K562 (cell line): ENCODE data around the gene MALAT1. TPM values are rescaled to one million over a fixed set of nuclear protein-coding genes. Genes with fewer than 3 reads are reported as not detected.

Experiments used
- BACH1 ChIP-seq: fragments of 200-800 bp; sonication (Bioruptor generic); IDR thresholded peaks from 2 replicates; pipeline ENCODE4 v1.6.1; 2016; ENCODE audit warnings: missing genetic modification characterization, missing compliant biosample characterization
- FIP1L1 ChIP-seq: fragments of 200-400 bp; formaldehyde crosslinking; IDR thresholded peaks from 2 replicates; pipeline ENCODE4 v1.6.1; 2018; ENCODE audit warnings: mild to moderate bottlenecking, low read depth, low read length; ENCODE audit not compliant: poor library complexity, severe bottlenecking
- HDAC3 ChIP-seq: fragments of 450-650 bp; IDR thresholded peaks from 2 replicates; pipeline ENCODE4 v1.6.1; 2018; ENCODE audit warnings: borderline replicate concordance, mild to moderate bottlenecking, moderate library complexity; ENCODE audit not compliant: partially characterized antibody
- NCOA4 ChIP-seq: fragments of 450-650 bp; IDR thresholded peaks from 2 replicates; pipeline ENCODE4 v1.6.1; 2018; ENCODE audit warnings: mild to moderate bottlenecking; ENCODE audit not compliant: partially characterized antibody
- PHF8 ChIP-seq: fragments of 200-600 bp; sonication (generic); IDR thresholded peaks from 2 replicates; pipeline ENCODE4 v1.6.1; 2012; ENCODE audit warnings: mixed run types, mild to moderate bottlenecking, inconsistent platforms, low read length, moderate library complexity, borderline replicate concordance
- RBBP5 ChIP-seq: fragments of 200-600 bp; sonication (generic); IDR thresholded peaks from 2 replicates; pipeline ENCODE4 v1.6.1; 2012; ENCODE audit warnings: borderline replicate concordance, mild to moderate bottlenecking, low read length, control low read depth, inconsistent platforms; ENCODE audit not compliant: insufficient read depth, poor library complexity, severe bottlenecking
- RFX7 ChIP-seq: fragments of 250-450 bp; sonication (Bioruptor Pico); IDR thresholded peaks from 2 replicates; pipeline ENCODE4 v1.5.1; 2021; ENCODE audit warnings: mild to moderate bottlenecking
- RNF2 ChIP-seq: sonication (generic); IDR thresholded peaks from 2 replicates; pipeline ENCODE4 v1.6.1; 2016
- SNIP1 ChIP-seq: fragments of 450-650 bp; IDR thresholded peaks from 2 replicates; pipeline ENCODE4 v1.7.1; 2017; ENCODE audit warnings: low read depth, mild to moderate bottlenecking
- SREBF1 ChIP-seq: fragments of 150-350 bp; IDR thresholded peaks from 2 replicates; pipeline ENCODE4 v1.6.1; 2014; ENCODE audit warnings: antibody characterized with exemption, low read depth, low read length, borderline replicate concordance
- TCF15 ChIP-seq: fragments of 250-450 bp; sonication (Bioruptor Pico); IDR thresholded peaks from 2 replicates; pipeline ENCODE4 v1.8.0; 2022; ENCODE audit warnings: moderate library complexity, mild to moderate bottlenecking, inconsistent platforms
- USF2 ChIP-seq: sonication (generic); formaldehyde crosslinking; IDR thresholded peaks from 2 replicates; pipeline ENCODE4 v1.5.0; 2020; ENCODE audit warnings: missing genetic modification reagents
- ZMIZ1 ChIP-seq, 2 experiments: fragments of 150-350 bp in 1 of 2; IDR thresholded peaks; 2 replicates each; pipeline ENCODE4 v1.6.1; 2012 to 2016; ENCODE audit warnings: low read depth in 2 of 2, low read length in 2 of 2, mild to moderate bottlenecking in 1 of 2, moderate library complexity in 1 of 2
- polyA plus RNA-seq, 8 experiments: library from polyadenylated mRNA; depleted of rRNA in 4 of 8; stranded (reverse) in 5 of 8; unstranded in 3 of 8; fragments of >200 nt; fragmentation: Nextera tagmentation in 2 of 8; fragmentation: Illumina TruSeq in 1 of 8; extraction: Ambion mirVana in 2 of 8; extraction: Trizol in 1 of 8; gene quantifications; 2 replicates each; pipeline versions ENCODE4 v1.2.1 to v1.2.3, GENCODE V29; 2011 to 2014; ENCODE audit warnings: inconsistent platforms in 1 of 8, missing spikeins in 1 of 8
- total RNA-seq, 7 experiments: library from RNA; depleted of rRNA in 6 of 7; stranded (reverse); fragments of >200 nt in 6 of 7; fragmentation: Illumina TruSeq in 2 of 7; extraction: Trizol in 2 of 7; gene quantifications; 2 replicates each; pipeline versions ENCODE4 v1.2.1 to v1.2.3, GENCODE V29; 2011 to 2021; ENCODE audit warnings: low replicate concordance in 1 of 7
- TF ChIP-seq, protein P1 (sequence below): fragments of 450-650 bp; formaldehyde crosslinking; IDR thresholded peaks from 2 replicates; pipeline ENCODE4 v1.4.0; 2022; ENCODE audit warnings: missing genetic modification characterization
- TF ChIP-seq, protein P2 (sequence below): sonication (generic); formaldehyde crosslinking; IDR thresholded peaks from 2 replicates; pipeline ENCODE4 v1.9.0; 2022; ENCODE audit warnings: mild to moderate bottlenecking, missing genetic modification reagents
- TF ChIP-seq, protein P3 (sequence below): fragments of 450-650 bp; formaldehyde crosslinking; IDR thresholded peaks from 2 replicates; pipeline ENCODE4 v1.4.0; 2020; ENCODE audit warnings: mild to moderate bottlenecking, moderate library complexity
- TF ChIP-seq, protein P4 (sequence below): sonication (generic); formaldehyde crosslinking; IDR thresholded peaks from 2 replicates; pipeline ENCODE4 v1.8.1; 2023; ENCODE audit warnings: mild to moderate bottlenecking, missing genetic modification reagents, moderate library complexity

Gene MALAT1
- total and polyA plus RNA-seq, 9 of the 15 experiments (the other 6 are each of a cell fraction or from before 2014, with no cell fraction given) = 363 to 8,715 (median 2,351) TPM

DNA sequence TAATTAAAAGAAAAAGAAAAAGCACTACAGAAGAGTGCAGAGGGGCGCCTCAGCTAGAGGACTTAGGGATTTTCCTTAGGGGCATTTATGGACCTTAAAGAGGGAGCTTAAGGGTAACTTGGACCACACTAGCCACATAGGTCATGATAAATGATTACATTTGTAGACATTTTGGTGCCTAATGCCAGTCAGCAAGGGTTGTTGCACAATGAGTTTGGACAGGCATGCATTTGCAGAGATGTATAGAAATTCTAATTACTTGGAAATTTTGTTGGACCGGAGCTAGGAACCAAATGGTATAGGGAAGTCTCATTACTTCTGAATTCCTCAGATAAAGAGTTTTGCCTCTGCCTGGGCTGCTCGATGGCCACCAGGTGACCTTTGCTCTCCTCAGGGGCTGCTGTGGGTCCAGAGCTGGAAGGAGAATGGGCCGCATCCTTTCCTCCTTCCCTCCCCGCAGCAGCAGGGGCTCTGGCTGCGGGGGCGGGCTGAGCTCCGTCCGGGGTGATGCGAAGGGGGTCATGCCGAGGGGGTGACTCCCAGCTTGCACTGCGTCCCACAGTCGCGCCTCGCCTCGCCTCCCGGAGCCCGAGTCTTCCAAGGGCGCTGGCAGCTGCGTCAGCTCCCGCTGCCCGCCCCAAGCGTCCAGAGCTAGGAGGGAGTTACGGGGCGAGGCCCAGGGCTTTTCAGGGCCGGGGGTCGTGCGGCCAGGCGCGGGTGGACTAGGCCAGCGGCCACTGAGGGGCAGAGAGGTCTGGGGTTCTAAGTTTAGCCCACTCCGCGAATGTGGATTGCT is 20.3 kb upstream of the MALAT1 start (continued):
- TF ChIP-seq ZMIZ1 (IDR thresholded peaks at IDR 0.05; ENCODE audit: low read depth in 2 of 2, low read length in 2 of 2) (no peak), USF2 (CRISPR knock-in tag) (no peak), RNF2 (peak; percentile 74), SNIP1 (no peak), HDAC3 (no peak), PHF8 (peak; percentile 49; the same call in 1 of the 2 replicates), SREBF1 (no peak), TCF15 (no peak), FIP1L1 (peak; percentile 72), BACH1 (no peak; the same call in 1 of the 2 replicates), RFX7 (CRISPR knock-in tag) (no peak), NCOA4 (no peak), RBBP5 (peak; percentile 56)
- TF ChIP-seq, protein P1, sequence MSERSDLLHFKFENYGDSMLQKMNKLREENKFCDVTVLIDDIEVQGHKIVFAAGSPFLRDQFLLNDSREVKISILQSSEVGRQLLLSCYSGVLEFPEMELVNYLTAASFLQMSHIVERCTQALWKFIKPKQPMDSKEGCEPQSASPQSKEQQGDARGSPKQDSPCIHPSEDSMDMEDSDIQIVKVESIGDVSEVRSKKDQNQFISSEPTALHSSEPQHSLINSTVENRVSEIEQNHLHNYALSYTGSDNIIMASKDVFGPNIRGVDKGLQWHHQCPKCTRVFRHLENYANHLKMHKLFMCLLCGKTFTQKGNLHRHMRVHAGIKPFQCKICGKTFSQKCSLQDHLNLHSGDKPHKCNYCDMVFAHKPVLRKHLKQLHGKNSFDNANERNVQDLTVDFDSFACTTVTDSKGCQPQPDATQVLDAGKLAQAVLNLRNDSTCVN (CRISPR knock-in tag) = no peak
- TF ChIP-seq, protein P2, sequence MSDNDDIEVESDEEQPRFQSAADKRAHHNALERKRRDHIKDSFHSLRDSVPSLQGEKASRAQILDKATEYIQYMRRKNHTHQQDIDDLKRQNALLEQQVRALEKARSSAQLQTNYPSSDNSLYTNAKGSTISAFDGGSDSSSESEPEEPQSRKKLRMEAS = 0 out of 2 replicates have a peak, but pooled peaks have one; percentile 28
- TF ChIP-seq, protein P3, sequence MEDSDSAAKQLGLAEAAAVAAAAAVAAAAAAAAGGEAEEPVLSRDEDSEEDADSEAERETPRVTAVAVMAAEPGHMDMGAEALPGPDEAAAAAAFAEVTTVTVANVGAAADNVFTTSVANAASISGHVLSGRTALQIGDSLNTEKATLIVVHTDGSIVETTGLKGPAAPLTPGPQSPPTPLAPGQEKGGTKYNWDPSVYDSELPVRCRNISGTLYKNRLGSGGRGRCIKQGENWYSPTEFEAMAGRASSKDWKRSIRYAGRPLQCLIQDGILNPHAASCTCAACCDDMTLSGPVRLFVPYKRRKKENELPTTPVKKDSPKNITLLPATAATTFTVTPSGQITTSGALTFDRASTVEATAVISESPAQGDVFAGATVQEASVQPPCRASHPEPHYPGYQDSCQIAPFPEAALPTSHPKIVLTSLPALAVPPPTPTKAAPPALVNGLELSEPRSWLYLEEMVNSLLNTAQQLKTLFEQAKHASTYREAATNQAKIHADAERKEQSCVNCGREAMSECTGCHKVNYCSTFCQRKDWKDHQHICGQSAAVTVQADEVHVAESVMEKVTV (CRISPR knock-in tag) = no peak
- TF ChIP-seq, protein P4, sequence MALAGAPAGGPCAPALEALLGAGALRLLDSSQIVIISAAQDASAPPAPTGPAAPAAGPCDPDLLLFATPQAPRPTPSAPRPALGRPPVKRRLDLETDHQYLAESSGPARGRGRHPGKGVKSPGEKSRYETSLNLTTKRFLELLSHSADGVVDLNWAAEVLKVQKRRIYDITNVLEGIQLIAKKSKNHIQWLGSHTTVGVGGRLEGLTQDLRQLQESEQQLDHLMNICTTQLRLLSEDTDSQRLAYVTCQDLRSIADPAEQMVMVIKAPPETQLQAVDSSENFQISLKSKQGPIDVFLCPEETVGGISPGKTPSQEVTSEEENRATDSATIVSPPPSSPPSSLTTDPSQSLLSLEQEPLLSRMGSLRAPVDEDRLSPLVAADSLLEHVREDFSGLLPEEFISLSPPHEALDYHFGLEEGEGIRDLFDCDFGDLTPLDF (CRISPR knock-in tag) = no peak
